ENCODE measurements around the gene WIPI1.

DNA sequence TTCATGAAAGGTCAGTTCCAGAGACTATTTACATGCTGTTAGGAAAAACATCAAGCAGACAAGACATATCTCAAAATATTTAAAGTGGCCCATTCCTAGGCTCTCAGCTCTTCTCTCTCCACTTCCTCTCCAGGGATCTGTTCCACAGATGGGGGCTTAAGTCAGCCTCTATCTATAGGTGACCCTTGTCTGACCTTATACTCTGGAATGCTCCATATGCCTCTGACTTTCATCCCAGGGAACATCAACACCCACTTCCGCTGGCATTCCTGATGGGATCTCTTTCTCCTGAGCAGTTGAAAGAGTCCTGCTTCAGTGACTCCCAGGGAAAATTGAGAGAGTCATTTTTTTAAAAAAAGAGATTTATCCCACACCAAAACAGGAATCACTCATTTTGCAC lies 11.5 kb upstream of the WIPI1 start:
- TF ChIP-seq, protein P1, sequence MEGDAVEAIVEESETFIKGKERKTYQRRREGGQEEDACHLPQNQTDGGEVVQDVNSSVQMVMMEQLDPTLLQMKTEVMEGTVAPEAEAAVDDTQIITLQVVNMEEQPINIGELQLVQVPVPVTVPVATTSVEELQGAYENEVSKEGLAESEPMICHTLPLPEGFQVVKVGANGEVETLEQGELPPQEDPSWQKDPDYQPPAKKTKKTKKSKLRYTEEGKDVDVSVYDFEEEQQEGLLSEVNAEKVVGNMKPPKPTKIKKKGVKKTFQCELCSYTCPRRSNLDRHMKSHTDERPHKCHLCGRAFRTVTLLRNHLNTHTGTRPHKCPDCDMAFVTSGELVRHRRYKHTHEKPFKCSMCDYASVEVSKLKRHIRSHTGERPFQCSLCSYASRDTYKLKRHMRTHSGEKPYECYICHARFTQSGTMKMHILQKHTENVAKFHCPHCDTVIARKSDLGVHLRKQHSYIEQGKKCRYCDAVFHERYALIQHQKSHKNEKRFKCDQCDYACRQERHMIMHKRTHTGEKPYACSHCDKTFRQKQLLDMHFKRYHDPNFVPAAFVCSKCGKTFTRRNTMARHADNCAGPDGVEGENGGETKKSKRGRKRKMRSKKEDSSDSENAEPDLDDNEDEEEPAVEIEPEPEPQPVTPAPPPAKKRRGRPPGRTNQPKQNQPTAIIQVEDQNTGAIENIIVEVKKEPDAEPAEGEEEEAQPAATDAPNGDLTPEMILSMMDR (conservative IDR thresholded peaks at IDR 0.05; ENCODE audit: low read depth, low read length): no peak
- TF ChIP-seq EZH2 (IDR thresholded peaks at IDR 0.05; ENCODE audit: borderline replicate concordance, low read depth, low read length, poor library complexity, severe bottlenecking): no peak

All from A673 (cell line).